ENCODE measurements around the gene BICDL2. TPM values are rescaled to one million over a fixed set of nuclear protein-coding genes. Genes with fewer than 3 reads are reported as not detected.

The BICDL2 gene
- polyA plus RNA-seq, 2 of the 4 experiments (the other 2 are of a cell fraction): not detected

GRCh38 chr16:3017344-3017743 lies 19.4 kb downstream of the BICDL2 start:
- H3K9me3 ChIP-seq: no peaks in the 10 kb centered on the region
- peaks cover 20% of the 10 kb centered on the region for H3K4me1 ChIP-seq
- no peak for TF ChIP-seq POLR2A (IDR thresholded peaks at IDR 0.05; ENCODE audit: low read length)
- no peak for TF ChIP-seq HOXB5 (CRISPR knock-in tag; IDR thresholded peaks at IDR 0.05)
- no peak for TF ChIP-seq JUNB (IDR thresholded peaks at IDR 0.05)
- TF ChIP-seq ESRRA (IDR thresholded peaks at IDR 0.05; ENCODE audit: borderline replicate concordance, low read length): no peak
- no peak for TF ChIP-seq ZSCAN20 (CRISPR knock-in tag; IDR thresholded peaks at IDR 0.05)
- no peak for TF ChIP-seq CHD4 (IDR thresholded peaks at IDR 0.05; ENCODE audit: borderline replicate concordance)
- no peak for TF ChIP-seq HES2 (IDR thresholded peaks at IDR 0.05)
- no peak for TF ChIP-seq POLR2AphosphoS2 (conservative IDR thresholded peaks at IDR 0.05; ENCODE audit: low read length)
- no peak for TF ChIP-seq SREBF2 (IDR thresholded peaks at IDR 0.05)
- TF ChIP-seq HEYL (CRISPR knock-in tag; IDR thresholded peaks at IDR 0.05): no peak
- no peak for TF ChIP-seq ZC3H11A (IDR thresholded peaks at IDR 0.05)
- TF ChIP-seq HMGXB4 (CRISPR knock-in tag; IDR thresholded peaks at IDR 0.05; ENCODE audit: borderline replicate concordance): no peak
- TF ChIP-seq RNF2 (IDR thresholded peaks at IDR 0.05; ENCODE audit: borderline replicate concordance, low read depth): no peak
- no peak for TF ChIP-seq GATA3 (IDR thresholded peaks at IDR 0.05; ENCODE audit: borderline replicate concordance)
- TF ChIP-seq ZNF302 (CRISPR knock-in tag; IDR thresholded peaks at IDR 0.05): no peak
- no peak for TF ChIP-seq PHF8 (IDR thresholded peaks at IDR 0.05; ENCODE audit: borderline replicate concordance, low read depth)
- no peak for TF ChIP-seq ELK1 (IDR thresholded peaks at IDR 0.05; ENCODE audit: low read depth, low read length)
- no peak overlapping the region for H3K4me3 ChIP-seq
- FAIRE-seq: no peak
- ATAC-seq: no peak
- no peak overlapping the region for H3K4me2 ChIP-seq
- H3K27ac ChIP-seq: peak overlapping the region in 1 of 2 experiments; percentile 41; a peak in 1 of 6 replicates
- no peak for DNase-seq (ENCODE audit: low read depth in 1 of 2, low spot score in 1 of 2)
- WGBS (ENCODE audit: missing lambda C conversion rate): 96% methylated on average over 15 of the region's 20 CpGs
- ChIA-PET CTCF (interaction anchor here (6.6 kb wide), 1 partner anchor 11 kb away, joined by 112 read pairs; no protein-coding TSS in a partner anchor), POLR2A (no interaction called here)

GRCh38 chr16:3015865-3016521 lies 20.8 kb downstream of the BICDL2 start:
- H3K9me3 ChIP-seq: no peaks in the 10 kb centered on the region
- 88% methylated on average over 8 of the region's 13 CpGs for WGBS (ENCODE audit: missing lambda C conversion rate)
- ATAC-seq: no peak
- no peak for TF ChIP-seq ELK1 (IDR thresholded peaks at IDR 0.05; ENCODE audit: low read depth, low read length)
- TF ChIP-seq CTCF (IDR thresholded peaks at IDR 0.05): no peak
- TF ChIP-seq E2F6 (IDR thresholded peaks at IDR 0.05; ENCODE audit: borderline replicate concordance, low read depth): no peak
- no peak for TF ChIP-seq SMC3 (IDR thresholded peaks at IDR 0.05)
- no peak for TF ChIP-seq RFX5 (IDR thresholded peaks at IDR 0.05)
- no peak for TF ChIP-seq GATA3 (IDR thresholded peaks at IDR 0.05; ENCODE audit: borderline replicate concordance)
- no peak for TF ChIP-seq FOXS1 (CRISPR knock-in tag; IDR thresholded peaks at IDR 0.05)
- no peak for TF ChIP-seq ESRRA (IDR thresholded peaks at IDR 0.05; ENCODE audit: borderline replicate concordance, low read length)
- no peak for TF ChIP-seq RARB (CRISPR knock-in tag; IDR thresholded peaks at IDR 0.05)
- TF ChIP-seq CEBPB (IDR thresholded peaks at IDR 0.05): no peak
- no peak for TF ChIP-seq HES2 (IDR thresholded peaks at IDR 0.05)
- no peak for TF ChIP-seq CBX2 (IDR thresholded peaks at IDR 0.05; ENCODE audit: borderline replicate concordance, low read depth)
- TF ChIP-seq FOSB (CRISPR knock-in tag; IDR thresholded peaks at IDR 0.05): no peak
- TF ChIP-seq HOXA7 (CRISPR knock-in tag; IDR thresholded peaks at IDR 0.05): no peak
- TF ChIP-seq SREBF2 (IDR thresholded peaks at IDR 0.05): no peak
- no peak for TF ChIP-seq NPAS2 (CRISPR knock-in tag; IDR thresholded peaks at IDR 0.05; ENCODE audit: borderline replicate concordance)
- H3K4me3 ChIP-seq: no peak overlapping the region
- ChIA-PET POLR2A (no interaction called here), CTCF (interaction anchor here (0.7 to 3.4 kb wide), 2 partner anchors 12 to 44 kb away, joined by 3 to 16 read pairs; no protein-coding TSS in a partner anchor)
- FAIRE-seq: no peak
- H3K27ac ChIP-seq: no peak overlapping the region
- H3K4me2 ChIP-seq: no peak overlapping the region
- no peak for DNase-seq (ENCODE audit: low read depth in 1 of 2, low spot score in 1 of 2)
- peaks cover 20% of the 10 kb centered on the region for H3K4me1 ChIP-seq
